Measurements from ENCODE around the gene HMCN1.

Gene HMCN1

GRCh38 chr1:185804608-185805007 is 70.4 kb downstream of the HMCN1 start:
- DNase-seq (ENCODE audit: low read depth in 3 of 3), result no peak

GRCh38 chr1:185807275-185807674 is 73.1 kb downstream of the HMCN1 start:
- DNase-seq (ENCODE audit: low read depth in 3 of 3), result no peak

- DNase-seq (ENCODE audit: low read depth in 3 of 3), result no peak
Observed at GRCh38 chr1:185808631-185809030, 74.4 kb downstream of the HMCN1 start.

GRCh38 chr1:185811073-185811709 is 77.0 kb downstream of the HMCN1 start:
- DNase-seq (ENCODE audit: low read depth in 3 of 3), result no peak

GRCh38 chr1:185812934-185813333 is 78.7 kb downstream of the HMCN1 start:
- DNase-seq (ENCODE audit: low read depth in 3 of 3), result no peak

- DNase-seq (ENCODE audit: low read depth in 3 of 3), result no peak
Observed at GRCh38 chr1:185813401-185813979, 79.3 kb downstream of the HMCN1 start.

GRCh38 chr1:185816460-185816859 is 82.3 kb downstream of the HMCN1 start:
- no peak for DNase-seq (ENCODE audit: low read depth in 3 of 3)

- no peak for DNase-seq (ENCODE audit: low read depth in 3 of 3)
Observed at GRCh38 chr1:185819798-185820197, 85.6 kb downstream of the HMCN1 start.

GRCh38 chr1:185821612-185822385 is 87.6 kb downstream of the HMCN1 start:
- no peak for DNase-seq (ENCODE audit: low read depth in 3 of 3)

GRCh38 chr1:185823467-185823866 is 89.3 kb downstream of the HMCN1 start:
- DNase-seq (ENCODE audit: low read depth in 3 of 3), result no peak

GRCh38 chr1:185824106-185824505 is 89.9 kb downstream of the HMCN1 start:
- DNase-seq (ENCODE audit: low read depth in 3 of 3), result no peak

GRCh38 chr1:185825556-185825955 is 91.4 kb downstream of the HMCN1 start:
- no peak for DNase-seq (ENCODE audit: low read depth in 3 of 3)

GRCh38 chr1:185834371-185834905 is 100.2 kb downstream of the HMCN1 start:
- DNase-seq (ENCODE audit: low read depth in 3 of 3), result no peak

GRCh38 chr1:185835191-185835590 is 101.0 kb downstream of the HMCN1 start:
- DNase-seq (ENCODE audit: low read depth in 3 of 3), result no peak

- no peak for DNase-seq (ENCODE audit: low read depth in 3 of 3)
Observed at GRCh38 chr1:185837711-185838110, 103.5 kb downstream of the HMCN1 start.

GRCh38 chr1:185838111-185838510 is 103.9 kb downstream of the HMCN1 start:
- no peak for DNase-seq (ENCODE audit: low read depth in 3 of 3)

- DNase-seq (ENCODE audit: low read depth in 3 of 3), result no peak
Observed at GRCh38 chr1:185840880-185841279, 106.7 kb downstream of the HMCN1 start.

GRCh38 chr1:185843297-185843869 is 109.2 kb downstream of the HMCN1 start:
- no peak for DNase-seq (ENCODE audit: low read depth in 3 of 3)

GRCh38 chr1:185843986-185844385 is 109.8 kb downstream of the HMCN1 start:
- no peak for DNase-seq (ENCODE audit: low read depth in 3 of 3)

GRCh38 chr1:185846672-185847444 is 112.7 kb downstream of the HMCN1 start:
- no peak for DNase-seq (ENCODE audit: low read depth in 3 of 3)

GRCh38 chr1:185849014-185849413 is 114.8 kb downstream of the HMCN1 start:
- DNase-seq (ENCODE audit: low read depth in 3 of 3), result no peak

GRCh38 chr1:185850366-185850765 is 116.2 kb downstream of the HMCN1 start:
- no peak for DNase-seq (ENCODE audit: low read depth in 3 of 3)
